CD4-positive, alpha-beta T cell treated with Interleukin-2 at 100 ng/mL for 4 hours (primary cell): ENCODE measurements around the gene LARP1B.
A peak's percentile ranks its signal among the peaks of the same experiment; 100 is the strongest.
"Not testable (repeated sequence)": the region's sequence is repeated elsewhere in the genome, so short reads cannot be mapped to it uniquely, and the experiment has no call there.

ENCODE experiments used
- DNase-seq: peaks from one replicate; pipeline ENCODE4 v3.0.0-alpha.2; 2020; ENCODE audit warnings: low spot score

Gene LARP1B

DNA sequence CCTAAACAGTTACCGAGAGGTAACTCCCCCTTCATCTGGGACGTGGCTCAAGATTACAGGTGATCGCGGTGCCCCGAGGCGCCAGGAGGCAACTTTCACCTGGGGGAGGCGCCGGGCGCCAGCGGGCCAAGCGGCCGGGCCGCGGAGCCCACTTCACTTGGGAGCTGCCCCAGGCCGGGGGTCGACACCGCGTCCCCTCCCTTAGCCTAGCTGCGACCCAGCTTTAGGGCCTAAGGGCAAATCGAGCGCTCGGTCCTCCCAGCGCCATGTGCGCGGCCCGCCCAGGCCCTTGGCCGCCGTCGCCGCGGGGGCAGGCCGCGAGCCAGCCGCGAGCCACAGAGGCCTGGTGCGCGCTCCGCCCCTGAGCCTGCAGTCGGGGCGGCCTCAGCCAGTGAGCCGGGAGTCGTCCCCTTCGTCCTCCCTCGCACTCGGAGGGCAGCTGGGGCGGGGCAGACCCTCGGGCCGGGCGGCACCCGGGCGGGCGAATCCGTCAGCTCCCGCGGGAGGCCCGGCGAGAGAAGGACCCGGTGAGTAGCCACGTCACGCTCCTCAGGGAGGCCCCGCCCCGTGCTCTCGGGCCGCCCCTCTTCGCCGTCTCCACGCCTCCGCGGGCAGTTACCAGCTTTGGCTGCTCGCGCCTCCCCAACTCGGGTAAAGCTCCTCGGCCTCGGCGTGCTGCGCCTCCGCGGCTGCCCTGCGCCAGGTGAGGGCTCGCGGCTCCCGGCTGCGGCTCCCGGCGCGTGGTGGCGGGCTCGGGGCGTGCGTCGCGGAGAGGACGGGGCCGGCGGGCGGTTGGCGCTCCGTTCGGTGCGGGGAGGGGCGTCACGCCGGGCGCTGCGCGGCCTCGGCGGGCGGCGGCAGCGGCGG is at the start of gene LARP1B:
LARP1B (plus strand) TSS at position 614 of the 867 bp plus-strand sequence. CDS start 13,640 bp downstream, outside the sequence.
- DNase-seq: peak; percentile 93

DNA sequence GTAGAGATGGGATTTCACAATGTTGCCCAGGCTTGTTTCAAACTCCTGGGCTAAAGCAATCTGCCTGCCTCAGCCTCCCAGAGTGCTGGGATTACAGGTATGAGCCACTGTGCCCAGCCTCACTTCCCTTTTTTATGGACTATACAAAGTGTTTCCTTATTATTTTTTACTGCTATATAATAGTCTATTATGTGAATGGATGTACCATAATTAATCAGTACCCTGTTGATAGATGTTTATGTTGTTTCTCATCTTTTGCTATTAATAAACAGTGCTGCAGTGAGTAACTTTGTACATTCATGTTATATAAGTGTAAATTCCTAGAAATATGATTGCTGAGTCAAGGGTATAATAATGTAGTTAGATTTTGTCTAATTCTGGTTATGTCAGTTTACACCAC is 35.8 kb upstream of the LARP1B start:
- DNase-seq: no peak

DNA sequence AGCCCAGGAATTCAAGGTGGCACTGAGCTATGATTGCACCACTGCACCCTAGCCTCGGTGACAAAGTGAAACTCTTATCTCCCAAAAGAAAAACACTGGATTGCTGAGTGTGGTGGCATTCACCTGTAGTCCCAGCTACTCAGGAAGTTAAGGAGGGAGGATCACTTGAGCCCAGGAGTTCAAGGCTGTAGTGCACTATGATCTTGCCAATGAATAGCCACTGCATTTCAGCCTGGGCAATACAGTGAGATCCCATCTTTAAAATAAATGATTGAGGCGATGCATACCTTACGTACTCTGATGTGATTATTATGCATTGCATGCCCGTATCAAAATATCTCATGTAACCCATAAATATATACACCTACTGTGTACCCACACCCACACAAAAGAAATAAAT is 31.2 kb upstream of the LARP1B start:
- DNase-seq: no peak

DNA sequence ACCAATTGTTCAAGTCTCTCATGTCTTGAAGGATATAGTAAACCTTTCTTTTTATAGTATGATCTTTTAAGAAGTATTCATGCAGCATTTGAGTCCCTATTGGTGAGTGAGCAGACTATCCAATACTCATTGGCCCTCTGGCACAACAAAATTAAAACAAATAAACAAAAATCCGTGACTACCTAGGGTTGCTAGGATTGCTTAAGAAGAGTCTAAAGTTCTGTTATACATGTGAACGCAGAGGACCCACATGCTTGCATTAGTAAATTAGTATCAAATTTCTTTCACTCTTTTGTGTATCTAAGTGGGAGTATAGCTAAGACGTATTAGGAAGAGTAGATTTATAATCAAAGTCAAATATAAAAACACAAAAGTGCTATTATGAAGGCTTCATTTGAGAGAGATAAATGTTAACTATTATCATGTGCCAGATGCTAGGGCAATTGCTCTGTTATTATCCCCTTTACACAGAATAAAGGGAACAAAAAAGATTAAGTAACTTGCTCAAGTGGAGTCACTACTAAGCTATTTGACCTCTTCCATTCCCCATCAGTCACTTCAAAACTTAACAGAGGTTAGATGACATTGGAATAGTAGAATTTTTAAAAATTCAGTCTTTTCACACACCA is 29.2 kb upstream of the LARP1B start:
- no peak for DNase-seq

DNA sequence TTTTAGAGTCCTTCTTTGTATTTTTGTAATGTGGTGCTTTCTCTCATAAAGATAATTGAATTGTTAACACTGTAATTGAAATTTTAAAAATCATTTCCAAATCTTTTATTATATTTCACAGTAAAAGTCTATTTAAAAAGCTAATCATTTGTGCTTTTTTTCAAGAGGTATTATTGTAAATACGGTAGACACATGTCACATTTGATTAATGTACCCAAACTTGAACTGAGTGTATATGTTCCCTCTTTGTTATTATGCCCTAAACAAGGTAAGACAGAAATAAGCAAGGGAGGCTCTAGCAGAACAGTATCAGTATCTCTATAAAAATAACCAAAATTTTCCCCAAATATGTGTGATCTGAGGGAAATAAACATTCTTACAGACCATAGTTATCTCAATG is 21.5 kb upstream of the LARP1B start:
- no peak for DNase-seq

DNA sequence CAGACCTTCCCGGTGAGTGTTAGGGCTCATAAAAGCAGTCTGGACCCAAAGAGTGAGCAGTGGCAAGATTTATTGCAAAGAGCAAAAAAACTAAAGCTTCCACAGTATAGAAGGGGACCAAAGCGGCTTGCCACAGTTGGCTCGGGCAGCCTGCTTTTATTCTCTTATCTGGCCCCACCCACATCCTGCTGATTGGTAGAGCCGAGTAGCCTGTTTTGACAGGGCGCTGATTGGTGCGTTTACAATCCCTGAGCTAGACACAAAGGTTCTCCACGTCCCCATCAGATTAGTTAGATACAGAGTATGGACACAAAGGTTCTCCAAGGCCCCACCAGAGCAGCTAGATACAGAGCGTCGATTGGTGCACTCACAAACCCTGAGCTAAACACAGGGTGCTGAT is 14.1 kb upstream of the LARP1B start:
- not testable (repeated sequence) for DNase-seq

DNA sequence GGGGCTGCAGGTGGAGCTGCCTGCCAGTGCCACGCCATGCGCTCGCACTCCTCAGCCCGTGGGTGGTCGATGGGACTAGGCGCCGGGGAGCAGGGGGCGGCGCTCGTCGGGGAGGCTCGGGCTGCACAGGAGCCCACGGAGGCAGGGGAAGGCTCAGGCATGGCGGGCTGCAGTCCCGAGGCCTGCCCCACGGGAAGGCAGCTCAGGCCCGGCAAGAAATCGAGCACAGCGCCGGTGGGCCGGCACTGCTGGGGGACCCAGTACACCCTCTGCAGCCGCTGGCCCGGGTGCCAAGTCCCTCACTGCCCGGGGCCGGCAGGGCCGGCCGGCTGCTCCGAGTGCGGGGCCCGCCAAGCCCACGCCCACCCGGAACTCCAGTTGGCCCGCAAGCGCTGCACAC is 13.6 kb upstream of the LARP1B start:
- DNase-seq: not testable (repeated sequence)

DNA sequence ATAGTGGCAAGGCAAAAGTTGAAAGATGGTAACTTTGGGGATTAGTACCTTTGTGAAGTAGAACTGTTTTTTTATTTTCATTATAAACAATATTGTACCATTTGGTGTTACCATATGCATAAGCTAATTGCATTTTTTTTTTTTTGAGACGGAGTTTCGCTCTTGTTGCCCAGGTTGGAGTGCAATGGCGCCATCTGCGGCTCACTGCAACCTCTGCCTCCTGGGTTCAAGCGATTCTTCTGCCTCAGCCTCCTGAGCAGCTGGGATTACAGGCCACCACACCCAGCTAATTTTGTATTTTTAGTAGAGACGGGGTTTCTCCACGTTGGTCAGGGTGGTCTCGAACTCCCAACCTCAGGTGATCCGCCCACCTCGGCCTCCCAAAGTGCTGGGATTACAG is 9.9 kb upstream of the LARP1B start:
- not testable (repeated sequence) for DNase-seq

DNA sequence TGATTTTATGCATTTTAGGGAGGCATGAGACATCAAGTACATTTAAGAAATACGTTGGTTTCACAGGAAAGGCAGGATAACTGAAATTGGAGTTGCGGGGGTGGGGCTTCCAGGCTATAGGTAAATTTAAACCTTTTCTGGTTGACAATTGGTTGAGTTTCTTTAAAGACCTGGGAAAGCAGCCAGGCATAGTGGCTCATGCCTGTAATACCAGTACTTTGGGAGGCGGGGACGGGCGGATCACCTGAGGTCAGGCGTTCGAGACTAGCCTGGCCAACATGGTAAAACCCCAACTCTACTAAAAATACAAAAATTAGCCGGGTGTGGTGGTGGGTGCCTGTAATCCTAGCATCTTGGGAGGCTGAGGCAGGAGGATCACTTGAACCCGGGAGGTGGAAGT is 6.2 kb upstream of the LARP1B start:
- DNase-seq: not testable (repeated sequence)

DNA sequence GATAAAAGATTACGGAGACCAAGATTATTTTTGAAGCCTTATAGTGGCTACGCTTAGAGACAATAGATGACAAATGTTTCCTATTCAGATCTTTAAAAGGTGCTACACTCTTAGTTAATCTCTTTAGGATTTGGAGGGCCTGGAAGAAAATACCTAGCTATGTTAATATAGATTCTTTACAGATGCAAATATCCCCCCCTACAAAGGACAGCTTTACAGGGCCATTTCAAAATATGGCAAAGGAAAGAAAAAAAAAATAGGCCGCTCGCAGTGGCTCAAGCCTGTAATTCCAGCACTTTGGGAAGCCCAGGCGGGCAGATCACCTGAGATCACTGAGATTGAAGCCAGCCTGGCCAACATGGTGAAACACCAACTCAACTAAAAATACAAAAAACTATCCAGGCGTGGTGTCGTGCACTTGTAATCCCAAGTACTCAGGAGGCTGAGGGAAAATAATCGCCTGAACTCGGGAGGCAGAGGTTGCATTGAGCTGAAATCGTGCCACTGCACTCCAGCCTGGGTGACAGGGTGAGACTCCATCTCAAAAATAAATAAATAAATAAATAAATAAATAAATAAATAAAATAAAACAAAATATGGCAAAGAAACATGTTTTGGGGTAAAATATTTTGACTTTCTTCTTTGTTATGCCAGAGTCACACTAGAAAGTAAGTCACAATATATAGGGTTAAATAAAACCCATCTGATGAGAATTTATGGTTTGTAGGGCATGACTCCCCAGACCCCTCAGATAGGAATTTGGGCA is 5.5 kb upstream of the LARP1B start:
- DNase-seq: not testable (repeated sequence)

DNA sequence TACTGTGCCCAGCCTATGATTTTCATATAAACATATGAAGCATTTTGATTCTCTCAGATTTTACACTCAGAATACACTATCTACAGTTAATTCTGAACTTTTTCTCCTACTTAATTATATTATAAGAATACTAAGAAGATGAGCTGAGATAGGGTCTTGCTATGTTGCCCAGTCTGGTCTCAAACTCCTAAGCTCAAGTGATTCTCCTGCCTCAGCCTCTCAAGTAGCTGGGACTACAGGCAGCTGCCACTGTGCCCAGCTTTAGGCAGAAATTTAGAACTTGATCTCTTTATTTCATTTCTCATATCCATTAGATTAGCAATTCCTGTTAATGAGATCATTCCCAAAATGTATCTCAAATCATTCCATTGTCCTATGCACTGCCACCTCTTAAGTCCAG is 4.7 kb upstream of the LARP1B start:
- no peak for DNase-seq

DNA sequence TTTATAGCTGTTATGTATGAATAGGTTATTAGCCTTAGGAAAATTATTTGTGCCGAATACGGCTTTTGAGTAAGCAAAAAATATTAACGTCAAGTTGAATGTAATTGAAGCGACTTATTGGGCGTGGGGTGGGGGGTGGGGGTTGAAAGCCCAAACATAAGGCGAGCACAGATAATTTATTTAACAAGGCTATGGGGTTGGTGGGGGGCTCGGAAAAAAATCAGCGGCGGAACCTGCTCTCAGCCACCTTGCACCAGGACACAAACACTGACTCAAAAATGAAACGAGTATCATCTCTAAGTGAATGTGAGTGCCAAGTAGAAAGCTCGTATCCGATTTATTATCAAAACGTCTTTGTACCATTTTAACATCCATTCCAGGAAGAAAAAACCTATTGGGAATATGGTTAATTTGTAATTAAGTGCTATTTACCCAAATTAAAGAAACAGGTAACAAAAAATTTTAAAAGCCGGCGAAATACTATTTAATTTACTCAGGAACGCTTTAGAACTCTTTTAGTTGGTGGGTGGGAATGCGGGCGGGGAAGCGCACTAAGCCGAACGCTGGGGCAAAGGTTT is 902 bp upstream of the LARP1B start:
- DNase-seq: no peak

DNA sequence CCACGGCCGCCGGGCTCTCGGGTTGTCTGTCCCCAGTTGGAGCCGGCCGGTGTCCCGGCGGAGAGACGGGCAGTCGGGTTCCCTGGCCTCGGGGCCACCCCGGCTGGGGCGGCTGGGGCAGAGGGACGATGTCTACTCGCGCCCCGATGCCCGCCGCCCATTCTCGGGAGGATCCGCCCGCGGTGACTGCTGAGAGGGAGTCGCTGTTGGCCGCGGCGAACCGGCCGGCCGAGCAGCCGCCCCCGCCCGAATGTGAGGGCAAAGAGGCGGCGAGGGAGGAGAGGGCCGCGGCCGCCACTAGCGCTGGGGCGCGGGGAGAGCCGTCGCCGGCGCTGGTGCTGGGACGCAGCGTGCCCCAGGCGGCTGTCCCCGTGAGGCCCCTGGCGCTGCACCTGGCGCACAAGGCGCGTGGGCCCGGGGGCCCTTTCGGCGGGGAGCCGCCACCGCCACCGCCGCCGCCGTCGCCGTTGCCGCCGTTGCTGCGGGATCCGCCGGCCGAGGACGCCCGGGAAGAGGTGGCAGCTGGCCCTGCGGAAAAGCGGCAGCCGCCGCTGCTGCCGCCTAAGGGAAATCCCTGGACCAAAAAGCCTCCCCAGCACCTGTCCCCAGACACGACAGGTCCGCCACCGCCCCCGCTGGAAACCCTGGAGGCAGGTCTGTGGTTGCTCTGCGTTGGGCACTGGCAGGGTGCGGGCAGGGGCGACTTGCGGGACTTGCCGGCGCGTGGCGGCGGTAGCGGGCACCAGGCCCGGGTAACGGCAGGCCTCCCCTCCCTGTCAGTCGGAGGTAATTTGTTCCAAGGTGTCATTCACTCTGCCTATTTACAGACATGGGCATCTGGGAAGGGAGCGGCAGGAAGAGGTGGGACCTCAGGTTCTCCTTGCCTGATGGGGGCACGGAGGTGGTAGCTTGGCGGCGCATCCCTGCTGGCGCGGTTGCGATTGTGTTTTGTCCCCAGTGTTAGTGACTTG is 739 bp downstream of the LARP1B start:
- peak; percentile 48 for DNase-seq

DNA sequence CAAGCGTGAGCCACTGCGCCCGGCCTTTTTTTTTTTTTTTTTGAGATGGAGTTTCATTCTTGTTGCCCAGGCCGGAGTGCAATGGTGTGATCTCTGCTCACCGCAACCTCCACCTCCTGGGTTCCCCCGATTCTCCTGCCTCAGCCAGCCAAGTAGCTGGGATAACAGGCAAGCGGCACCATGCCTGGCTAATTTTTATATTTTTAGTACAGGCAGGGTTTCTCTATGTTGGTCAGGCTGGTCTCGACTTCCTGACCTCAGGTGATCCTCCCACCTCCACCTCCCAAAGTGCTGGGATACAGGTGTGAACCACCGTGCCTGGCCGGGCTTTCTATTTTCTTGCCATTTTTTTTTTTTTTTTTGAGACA is 5.3 kb downstream of the LARP1B start:
- DNase-seq: not testable (repeated sequence)

DNA sequence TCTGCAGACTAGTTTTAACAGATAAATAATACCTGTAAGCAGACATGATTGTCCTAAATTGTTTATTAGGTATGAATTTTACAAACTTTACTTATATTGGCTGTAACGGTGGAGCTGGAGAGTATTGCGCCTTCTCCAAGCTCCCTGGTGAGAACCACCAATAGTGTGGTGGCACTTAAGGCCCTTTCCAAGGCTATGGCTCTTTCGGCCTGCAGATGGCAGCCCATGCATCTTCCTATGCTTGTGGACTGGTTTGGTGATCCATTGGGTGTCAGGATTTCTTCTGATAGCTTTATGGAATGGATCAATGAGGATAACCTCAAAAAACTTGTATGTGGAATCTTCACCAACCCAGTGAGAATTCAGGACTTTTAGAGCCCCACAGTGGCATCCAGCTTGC is 7.8 kb downstream of the LARP1B start:
- DNase-seq: peak; percentile 7

DNA sequence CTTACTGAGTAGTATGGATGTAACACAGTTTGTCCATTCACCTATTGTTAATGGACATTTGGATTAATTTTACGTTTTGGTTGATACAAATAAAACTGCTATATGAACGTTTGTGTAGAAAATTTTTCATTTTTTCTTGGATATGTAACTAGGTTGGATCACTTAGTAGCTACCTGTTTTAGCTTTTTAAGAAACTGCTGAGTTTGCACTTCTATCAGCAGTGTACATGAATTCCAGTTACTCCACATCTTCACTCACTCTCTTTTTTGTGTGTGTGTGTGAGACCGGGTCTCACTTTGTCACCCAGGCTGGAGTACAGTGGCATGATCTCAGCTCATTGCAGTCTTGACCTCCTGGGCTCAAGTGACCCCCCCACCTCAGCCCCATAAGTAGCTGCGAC is 15.4 kb downstream of the LARP1B start:
- DNase-seq: no peak

DNA sequence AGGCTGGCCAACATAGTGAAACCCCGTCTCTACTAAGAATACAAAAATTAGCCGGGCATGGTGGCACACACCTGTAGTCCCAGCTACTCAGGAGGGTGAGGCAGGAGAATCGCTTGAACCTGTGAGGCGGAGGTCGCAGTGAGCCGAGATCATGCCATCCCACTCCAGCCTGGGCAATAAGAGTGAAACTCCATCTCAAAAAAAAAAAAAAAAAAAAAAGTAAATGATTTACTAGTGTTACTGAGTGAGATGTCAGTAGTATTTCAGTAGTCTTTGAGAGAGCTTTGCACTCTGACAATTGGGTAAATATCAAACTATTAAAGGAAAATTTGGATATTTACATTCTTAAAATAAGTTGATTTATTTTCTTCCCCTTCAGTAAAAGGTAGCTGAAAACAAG is 34.2 kb downstream of the LARP1B start:
- not testable (repeated sequence) for DNase-seq

DNA sequence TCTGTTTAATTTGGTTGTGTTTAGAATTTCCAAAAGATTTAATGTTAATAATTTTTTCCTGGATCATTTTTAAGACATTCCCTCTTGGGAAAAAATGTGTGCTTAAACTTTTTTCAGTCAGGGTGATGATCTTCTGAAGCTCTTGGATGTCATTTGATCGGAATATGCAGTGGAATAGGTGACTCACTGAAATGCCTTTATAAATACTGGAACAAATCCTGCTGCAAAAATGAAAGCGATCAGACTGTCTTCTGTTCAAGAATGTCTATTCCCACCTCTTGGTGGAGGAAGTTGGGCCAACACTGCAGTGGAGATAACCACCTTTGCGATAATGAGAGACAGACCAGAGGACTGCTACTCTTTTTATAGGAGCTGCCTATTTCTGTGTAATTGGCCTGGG is 46.7 kb downstream of the LARP1B start:
- no peak for DNase-seq

DNA sequence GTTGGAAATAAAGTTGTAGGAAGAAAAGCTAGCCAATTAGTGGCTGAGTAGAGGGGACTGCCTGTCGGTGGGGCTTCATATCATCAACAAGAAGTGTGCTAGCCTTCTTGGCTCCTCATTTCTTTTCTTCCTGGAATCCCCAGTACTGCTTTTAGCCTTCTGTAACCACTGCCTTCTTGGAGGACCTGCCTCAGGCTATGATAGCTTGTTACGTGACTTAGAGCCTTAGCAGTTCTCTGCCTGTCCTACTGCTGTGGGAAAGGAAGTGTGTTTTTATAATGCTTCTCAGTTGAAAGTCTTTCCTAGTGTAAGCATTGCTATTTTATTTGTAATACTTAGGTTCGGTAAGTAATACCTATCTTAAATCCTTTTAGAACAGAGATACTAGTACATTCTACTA is 61.9 kb downstream of the LARP1B start:
- no peak for DNase-seq

DNA sequence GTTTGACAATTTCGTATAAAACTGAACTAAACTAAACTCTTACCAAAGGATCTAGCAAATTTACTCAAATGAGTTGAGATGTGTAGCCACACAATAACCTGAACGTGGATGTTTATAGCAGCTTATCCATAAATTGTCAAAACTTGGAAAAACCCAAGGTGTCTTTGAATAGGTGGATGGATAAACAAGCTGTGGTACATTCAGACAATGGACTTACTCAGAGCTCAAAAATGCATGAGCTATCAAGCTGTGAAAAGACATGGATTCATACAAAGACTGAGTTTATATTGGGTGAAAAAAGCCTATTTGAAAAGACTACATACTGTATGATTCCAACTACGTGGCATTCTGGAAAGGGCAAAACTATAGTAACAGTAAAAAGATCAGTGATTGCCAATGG is 69.5 kb downstream of the LARP1B start:
- DNase-seq: no peak

DNA sequence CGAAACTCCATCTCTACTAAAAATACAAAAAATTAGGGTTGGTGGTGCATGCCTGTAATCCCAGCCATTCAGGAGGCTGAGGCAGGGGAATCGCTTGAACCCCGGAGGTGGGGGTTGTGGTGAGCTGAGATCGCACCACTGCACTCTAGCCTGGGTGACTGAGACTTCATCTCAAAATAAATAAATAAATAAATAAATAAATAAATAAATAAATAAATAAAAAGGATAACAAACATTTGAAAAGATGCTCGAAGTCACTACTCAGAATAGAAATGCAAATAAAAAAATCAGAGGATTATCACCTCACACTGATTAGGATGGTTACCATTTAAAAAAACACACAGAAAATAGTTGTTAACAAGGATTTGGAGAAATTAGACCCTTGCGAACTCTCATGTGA is 73.8 kb downstream of the LARP1B start:
- no peak for DNase-seq
